Cardiac septum (tissue), 1 donor: ENCODE measurements around the gene IREB2. TPM values are rescaled to one million over a fixed set of nuclear protein-coding genes. Genes with fewer than 3 reads are reported as not detected.
A peak's percentile ranks its signal among the peaks of the same experiment; 100 is the strongest.
"Not testable (repeated sequence)": the region's sequence is repeated elsewhere in the genome, so short reads cannot be mapped to it uniquely, and the experiment has no call there.

ENCODE experiments used
- DNase-seq: peaks from one replicate; pipeline ENCODE4 v3.0.0-alpha.2; 2020; ENCODE audit warnings: low spot score
- intact Hi-C: fragments of 100-400 bp; cut with DNase I; formaldehyde crosslinking; loops from one replicate; pipeline ENCODE4 v1.14.0; 2022
- total RNA-seq: library from RNA; stranded (reverse); fragmentation: NEBNext Ultra II Directional; extraction: Animal tissue kit (Norgen Biotek cat#: 25700); gene quantifications from one replicate; pipeline ENCODE4 v1.2.1, GENCODE V29; 2021
- donor health status: DM: no; HTN: no; CAD: no.

Gene IREB2
- total RNA-seq, 1 donor from 2014 or later, result 28.0 TPM

- DNase-seq, result no peak
- intact Hi-C loops, result no loop called here
Observed at GRCh38 chr15:78454992-78455391, 17.0 kb downstream of the IREB2 start.

- DNase-seq, result no peak
- intact Hi-C loops, result no loop called here
Observed at GRCh38 chr15:78455749-78456148, 17.7 kb downstream of the IREB2 start.

- no peak for DNase-seq
- intact Hi-C loops, result no loop called here
Observed at GRCh38 chr15:78456426-78456825, 18.4 kb downstream of the IREB2 start.

GRCh38 chr15:78457101-78457500 is 19.1 kb downstream of the IREB2 start:
- DNase-seq, result no peak
- intact Hi-C loops, result no loop called here

GRCh38 chr15:78460737-78461136 is 22.7 kb downstream of the IREB2 start:
- intact Hi-C loops, result no loop called here
- no peak for DNase-seq

- intact Hi-C loops, result no loop called here
- DNase-seq, result no peak
Observed at GRCh38 chr15:78461171-78461888, 23.3 kb downstream of the IREB2 start.

GRCh38 chr15:78469031-78469430 is 31.0 kb downstream of the IREB2 start:
- no peak for DNase-seq
- intact Hi-C loops, result no loop called here

- no peak for DNase-seq
- intact Hi-C loops, result no loop called here
Observed at GRCh38 chr15:78477295-78477694, 39.3 kb downstream of the IREB2 start.

- no peak for DNase-seq
- intact Hi-C loops, result no loop called here
Observed at GRCh38 chr15:78479650-78480049, 41.6 kb downstream of the IREB2 start.

GRCh38 chr15:78481917-78482316 is 43.9 kb downstream of the IREB2 start:
- no peak for DNase-seq
- intact Hi-C loops, result loop anchor here (2.0 kb wide), 1 partner anchor 173 kb away; no protein-coding TSS in a partner anchor

GRCh38 chr15:78492872-78493271 is 54.9 kb downstream of the IREB2 start:
- intact Hi-C loops, result no loop called here
- DNase-seq, result no peak

- intact Hi-C loops, result no loop called here
- no peak for DNase-seq
Observed at GRCh38 chr15:78501857-78502256, 63.8 kb downstream of the IREB2 start.

GRCh38 chr15:78502641-78503040 is 64.6 kb downstream of the IREB2 start:
- intact Hi-C loops, result no loop called here
- DNase-seq, result no peak

- peak; percentile 94 for DNase-seq
- intact Hi-C loops, result no loop called here
Observed at GRCh38 chr15:78506971-78507830, 69.2 kb downstream of the IREB2 start, which contains the start of gene HYKK. Gene HYKK, plus strand, starts transcription at chr15:78507577. Its CDS starts 5,512 bp downstream, at chr15:78513089.

GRCh38 chr15:78507831-78508160 is 69.8 kb downstream of the IREB2 start:
- intact Hi-C loops, result no loop called here

GRCh38 chr15:78508272-78508671 is 70.3 kb downstream of the IREB2 start:
- no peak for DNase-seq
- intact Hi-C loops, result no loop called here

More at GRCh38 chr15:78507831-78508160, 69.8 kb downstream of the IREB2 start:
- DNase-seq, result no peak

- DNase-seq, result no peak
- intact Hi-C loops, result no loop called here
Observed at GRCh38 chr15:78509726-78510312, 71.8 kb downstream of the IREB2 start.

- DNase-seq, intact Hi-C loops: not testable (repeated sequence)
Observed at GRCh38 chr15:78520035-78520434, 82.0 kb downstream of the IREB2 start.

GRCh38 chr15:78524230-78524629 is 86.2 kb downstream of the IREB2 start:
- intact Hi-C loops, result no loop called here
- DNase-seq, result no peak

- DNase-seq, result no peak
- intact Hi-C loops, result no loop called here
Observed at GRCh38 chr15:78527325-78527724, 89.3 kb downstream of the IREB2 start.
